Activated CD8-positive, alpha-beta memory T cell treated with anti-CD3 and anti-CD28 coated beads, Interleukin-2, amount 50 U/mL, for 24 hours (primary cell): ENCODE data around the gene ZNF366.

ENCODE experiments used
- DNase-seq: peaks from one replicate; pipeline ENCODE4 v3.0.0-alpha.2; 2020; ENCODE audit errors: extremely low read depth

ZNF366 gene

GRCh38 chr5:72441094-72441723 lies 66.0 kb downstream of the ZNF366 start:
- no peak for DNase-seq

GRCh38 chr5:72440207-72440638 lies 67.0 kb downstream of the ZNF366 start:
- no peak for DNase-seq

- DNase-seq: no peak
Measured at GRCh38 chr5:72439192-72439591, 68.0 kb downstream of the ZNF366 start.

- no peak for DNase-seq
Measured at GRCh38 chr5:72438141-72438540, 69.1 kb downstream of the ZNF366 start.

- DNase-seq: no peak
Measured at GRCh38 chr5:72436796-72437471, 70.3 kb downstream of the ZNF366 start.

GRCh38 chr5:72434781-72435437 lies 72.3 kb downstream of the ZNF366 start:
- DNase-seq: no peak

GRCh38 chr5:72434056-72434780 lies 73.0 kb downstream of the ZNF366 start:
- no peak for DNase-seq

- DNase-seq: no peak
Measured at GRCh38 chr5:72433522-72433921, 73.7 kb downstream of the ZNF366 start.

GRCh38 chr5:72428669-72429068 lies 78.5 kb downstream of the ZNF366 start:
- DNase-seq: no peak

- no peak for DNase-seq
Measured at GRCh38 chr5:72427488-72428437, 79.4 kb downstream of the ZNF366 start.

GRCh38 chr5:72427016-72427415 lies 80.2 kb downstream of the ZNF366 start:
- no peak for DNase-seq

GRCh38 chr5:72426019-72426418 lies 81.2 kb downstream of the ZNF366 start:
- DNase-seq: no peak

GRCh38 chr5:72418271-72418670 lies 88.9 kb downstream of the ZNF366 start:
- DNase-seq: no peak

- no peak for DNase-seq
Measured at GRCh38 chr5:72417333-72418062, 89.7 kb downstream of the ZNF366 start.

- no peak for DNase-seq
Measured at GRCh38 chr5:72415616-72416325, 91.4 kb downstream of the ZNF366 start.

GRCh38 chr5:72412283-72413055 lies 94.7 kb downstream of the ZNF366 start:
- no peak for DNase-seq

- DNase-seq: no peak
Measured at GRCh38 chr5:72410688-72411295, 96.4 kb downstream of the ZNF366 start.

- DNase-seq: no peak
Measured at GRCh38 chr5:72408603-72409002, 98.6 kb downstream of the ZNF366 start.

- no peak for DNase-seq
Measured at GRCh38 chr5:72408127-72408526, 99.1 kb downstream of the ZNF366 start.
